HEK293 (cell line): ENCODE data around the gene MYH14.

Experiments
- CTCF ChIA-PET: fragments of 350-600 bp; formaldehyde crosslinking; extraction: SDS; loops from one replicate; lab custom pipeline; 2021; ENCODE audit warnings: antibody characterized with exemption; lab: Yijun Ruan, JAX
- POLR2A ChIA-PET: fragments of 300-600 bp; formaldehyde crosslinking; extraction: SDS; loops from one replicate; lab custom pipeline; 2020; ENCODE audit warnings: antibody characterized with exemption, inconsistent platforms; lab: Yijun Ruan, JAX
- H3K27ac ChIP-seq: fragments of 200-500 bp; sonication (Bioruptor generic); 2 replicates; pipeline ENCODE4 v1.5.1; 2014; ENCODE audit warnings: low read depth, low read length, control low read depth, inconsistent platforms; ENCODE audit errors: extremely low read depth
- H3K36me3 ChIP-seq, 2 experiments: fragments of 200-500 bp in 1 of 2; sonication (Bioruptor generic) in 1 of 2; 1 replicate in 1 of 2; 2 replicates in 1 of 2; pipeline ENCODE4 v1.5.1; 2014 to 2017; ENCODE audit warnings: inconsistent platforms in 2 of 2, low read length in 2 of 2; ENCODE audit not compliant: control insufficient read depth in 2 of 2, insufficient read depth in 1 of 2
- H3K4me1 ChIP-seq: fragments of 200-500 bp; sonication (Bioruptor generic); 2 replicates; pipeline ENCODE4 v1.5.1; 2014; ENCODE audit warnings: mild to moderate bottlenecking, low read length, inconsistent platforms; ENCODE audit not compliant: control insufficient read depth, insufficient read depth
- H3K4me3 ChIP-seq: 2 replicates; pipeline ENCODE4 v1.5.1; 2011; ENCODE audit warnings: low read depth, mild to moderate bottlenecking, control low read depth, low read length, moderate library complexity
- H3K9me3 ChIP-seq: fragments of 200-500 bp; sonication (Bioruptor generic); 2 replicates; pipeline ENCODE4 v1.5.1; 2014; ENCODE audit warnings: low read depth, low read length, inconsistent platforms; ENCODE audit not compliant: control insufficient read depth, insufficient read depth
- FEZF1 ChIP-seq: fragments of 450-650 bp; formaldehyde crosslinking; IDR thresholded peaks from 2 replicates; pipeline ENCODE4 v1.5.1; 2016; ENCODE audit warnings: missing biosample characterization, missing genetic modification characterization
- GLIS1 ChIP-seq: fragments of 450-650 bp; formaldehyde crosslinking; IDR thresholded peaks from 2 replicates; pipeline ENCODE4 v1.5.1; 2016; ENCODE audit warnings: missing biosample characterization, missing genetic modification characterization
- HOXD13 ChIP-seq: sonication (generic); formaldehyde crosslinking; IDR thresholded peaks from 2 replicates; pipeline ENCODE4 v1.8.0; 2022; ENCODE audit warnings: missing genetic modification reagents, borderline replicate concordance
- PATZ1 ChIP-seq: fragments of 450-650 bp; formaldehyde crosslinking; IDR thresholded peaks from 2 replicates; pipeline ENCODE4 v1.5.1; 2016; ENCODE audit warnings: missing biosample characterization, missing genetic modification characterization
- PRDM10 ChIP-seq: fragments of 450-650 bp; formaldehyde crosslinking; IDR thresholded peaks from 2 replicates; pipeline ENCODE4 v1.5.1; 2016; ENCODE audit warnings: missing biosample characterization, missing genetic modification characterization
- PRDM2 ChIP-seq: fragments of 450-650 bp; formaldehyde crosslinking; IDR thresholded peaks from 2 replicates; pipeline ENCODE4 v1.5.1; 2016; ENCODE audit warnings: missing biosample characterization, missing genetic modification characterization, borderline replicate concordance
- SP3 ChIP-seq: fragments of 450-650 bp; formaldehyde crosslinking; IDR thresholded peaks from 2 replicates; pipeline ENCODE4 v1.5.1; 2016; ENCODE audit warnings: missing biosample characterization, missing genetic modification characterization
- ZBTB17 ChIP-seq: fragments of 450-650 bp; formaldehyde crosslinking; IDR thresholded peaks from 2 replicates; pipeline ENCODE4 v1.5.1; 2016; ENCODE audit warnings: missing biosample characterization, missing genetic modification characterization
- ZNF146 ChIP-seq: fragments of 450-650 bp; formaldehyde crosslinking; IDR thresholded peaks from 2 replicates; pipeline ENCODE4 v1.5.1; 2016; ENCODE audit warnings: missing biosample characterization, missing genetic modification characterization
- ZNF155 ChIP-seq: fragments of 450-650 bp; formaldehyde crosslinking; IDR thresholded peaks from 2 replicates; pipeline ENCODE4 v1.5.1; 2016; ENCODE audit warnings: missing biosample characterization, missing genetic modification characterization
- ZNF175 ChIP-seq: fragments of 450-650 bp; formaldehyde crosslinking; IDR thresholded peaks from 2 replicates; pipeline ENCODE4 v1.5.1; 2016; ENCODE audit warnings: missing biosample characterization, missing genetic modification characterization
- ZNF221 ChIP-seq: fragments of 450-650 bp; formaldehyde crosslinking; IDR thresholded peaks from 2 replicates; pipeline ENCODE4 v1.5.1; 2017; ENCODE audit warnings: missing biosample characterization, missing genetic modification characterization, borderline replicate concordance
- ZNF324 ChIP-seq: fragments of 450-650 bp; formaldehyde crosslinking; IDR thresholded peaks from 2 replicates; pipeline ENCODE4 v1.5.1; 2016; ENCODE audit warnings: missing biosample characterization, missing genetic modification characterization
- ZNF366 ChIP-seq: fragments of 450-650 bp; formaldehyde crosslinking; conservative IDR thresholded peaks from 2 replicates; pipeline ENCODE4 v1.5.1; 2016; ENCODE audit warnings: missing biosample characterization, missing genetic modification characterization
- ZNF391 ChIP-seq: fragments of 450-650 bp; formaldehyde crosslinking; IDR thresholded peaks from 2 replicates; pipeline ENCODE4 v1.5.1; 2016; ENCODE audit warnings: low read depth, missing biosample characterization, missing genetic modification characterization, borderline replicate concordance
- ZNF560 ChIP-seq: fragments of 450-650 bp; formaldehyde crosslinking; IDR thresholded peaks from 2 replicates; pipeline ENCODE4 v1.5.1; 2017; ENCODE audit warnings: missing biosample characterization, missing genetic modification characterization, borderline replicate concordance
- ZNF580 ChIP-seq: fragments of 450-650 bp; formaldehyde crosslinking; IDR thresholded peaks from 2 replicates; pipeline ENCODE4 v1.5.1; 2016; ENCODE audit warnings: missing biosample characterization, missing genetic modification characterization
- ZNF600 ChIP-seq: fragments of 450-650 bp; formaldehyde crosslinking; IDR thresholded peaks from 2 replicates; pipeline ENCODE4 v1.5.1; 2016; ENCODE audit warnings: missing biosample characterization, missing genetic modification characterization
- ZNF660 ChIP-seq: fragments of 450-650 bp; IDR thresholded peaks from 2 replicates; pipeline ENCODE4 v1.5.1; 2018; ENCODE audit warnings: missing biosample characterization, mild to moderate bottlenecking, missing genetic modification characterization
- ZNF768 ChIP-seq: fragments of 450-650 bp; formaldehyde crosslinking; IDR thresholded peaks from 2 replicates; pipeline ENCODE4 v1.5.1; 2018; ENCODE audit warnings: missing biosample characterization, mild to moderate bottlenecking, missing genetic modification characterization
- ZNF792 ChIP-seq: fragments of 450-650 bp; formaldehyde crosslinking; IDR thresholded peaks from 2 replicates; pipeline ENCODE4 v1.5.1; 2016; ENCODE audit warnings: missing biosample characterization, missing genetic modification characterization
- ZSCAN23 ChIP-seq: fragments of 450-650 bp; formaldehyde crosslinking; IDR thresholded peaks from 2 replicates; pipeline ENCODE4 v1.5.1; 2016; ENCODE audit warnings: missing biosample characterization, missing genetic modification characterization

MYH14 gene

GRCh38 chr19:50309396-50310125, 106.1 kb downstream of the MYH14 start:
- H3K4me3 ChIP-seq = no peak overlapping the region
- TF ChIP-seq ZSCAN23 (tag by site-specific recombination) = no peak
- no peak for TF ChIP-seq ZNF221 (tag by site-specific recombination)
- TF ChIP-seq ZNF366 (tag by site-specific recombination) = peak; percentile 68; the same call in 1 of the 2 replicates
- no peak for TF ChIP-seq ZNF792 (tag by site-specific recombination)
- no peak for TF ChIP-seq FEZF1
- TF ChIP-seq ZNF660 = no peak
- TF ChIP-seq ZNF324 (tag by site-specific recombination) = no peak
- H3K36me3 ChIP-seq = no peaks in the 10 kb centered on the region
- H3K9me3 ChIP-seq = no peaks in the 10 kb centered on the region
- H3K4me1 ChIP-seq = peaks cover 6% of the 10 kb centered on the region; the same call in 1 of the 2 replicates
- no peak overlapping the region for H3K27ac ChIP-seq
- CTCF ChIA-PET = interaction anchor here (0.5 kb wide), 1 partner anchor 250 kb away, joined by 3 read pairs; no protein-coding TSS in a partner anchor
- POLR2A ChIA-PET = no interaction called here

- CTCF ChIA-PET = no interaction called here
- no peak overlapping the region for H3K4me3 ChIP-seq
- no peak overlapping the region for H3K27ac ChIP-seq
- peaks cover 9% of the 10 kb centered on the region for H3K4me1 ChIP-seq
- no peaks in the 10 kb centered on the region for H3K36me3 ChIP-seq
- no peaks in the 10 kb centered on the region for H3K9me3 ChIP-seq
- POLR2A ChIA-PET = no interaction called here
- TF ChIP-seq PRDM2 (tag by site-specific recombination) (no peak), SP3 (tag by site-specific recombination) (no peak), ZNF768 (peak; percentile 82; the same call in 1 of the 2 replicates), ZBTB17 (tag by site-specific recombination) (no peak), ZNF560 (tag by site-specific recombination) (no peak), ZNF580 (tag by site-specific recombination) (no peak), HOXD13 (no peak), PATZ1 (peak; percentile 42; the same call in 1 of the 2 replicates), GLIS1 (tag by site-specific recombination) (0 out of 2 replicates have a peak, but pooled peaks have one; percentile 16), ZSCAN23 (tag by site-specific recombination) (no peak), ZNF155 (no peak), PRDM10 (tag by site-specific recombination) (no peak), ZNF175 (no peak), ZNF391 (tag by site-specific recombination) (no peak), ZNF600 (tag by site-specific recombination) (no peak), ZNF146 (tag by site-specific recombination) (no peak)
Observed at GRCh38 chr19:50310759-50311465, 107.5 kb downstream of the MYH14 start.
